OCI-LY1 (cell line): ENCODE measurements around the gene FBXO34.

Experiments
- H2AFZ ChIP-seq: fragments of 200-600 bp; sonication (generic), shearing (Covaris generic); 2 replicates; pipeline ENCODE4 v1.6.0; 2014; ENCODE audit warnings: antibody characterized with exemption, mild to moderate bottlenecking, low read length
- H3F3A ChIP-seq: fragments of 200-600 bp; sonication (generic), shearing (Covaris generic); 2 replicates; pipeline ENCODE4 v1.6.0; 2014; ENCODE audit warnings: mild to moderate bottlenecking, antibody characterized with exemption, low read length, moderate library complexity; ENCODE audit not compliant: insufficient read depth
- H3K27ac ChIP-seq: fragments of 200-600 bp; sonication (generic); 2 replicates; pipeline ENCODE4 v1.5.1; 2014; ENCODE audit warnings: low read length, mixed run types, mild to moderate bottlenecking, low read depth; ENCODE audit not compliant: poor library complexity, severe bottlenecking
- H3K27me3 ChIP-seq: fragments of 200-600 bp; sonication (generic); 2 replicates; pipeline ENCODE4 v1.6.0; 2014; ENCODE audit warnings: antibody characterized with exemption, mild to moderate bottlenecking, low read length, moderate library complexity; ENCODE audit not compliant: insufficient read depth
- H3K36me3 ChIP-seq: fragments of 200-600 bp; sonication (generic); 2 replicates; pipeline ENCODE4 v1.6.1; 2014; ENCODE audit warnings: mild to moderate bottlenecking, antibody characterized with exemption, low read length, moderate library complexity, mixed read lengths; ENCODE audit not compliant: insufficient read depth
- H3K4me1 ChIP-seq: fragments of 200-600 bp; sonication (generic); 2 replicates; pipeline ENCODE4 v1.5.1; 2014; ENCODE audit warnings: mild to moderate bottlenecking, low read length, moderate library complexity; ENCODE audit not compliant: insufficient read depth, severe bottlenecking
- H3K4me2 ChIP-seq: fragments of 200-600 bp; sonication (generic), shearing (Covaris generic); 2 replicates; pipeline ENCODE4 v1.6.1; 2014; ENCODE audit warnings: low read length
- H3K4me3 ChIP-seq: fragments of 200-600 bp; sonication (generic); 2 replicates; pipeline ENCODE4 v1.5.1; 2014; ENCODE audit warnings: low read length, low read depth, mild to moderate bottlenecking, mixed read lengths; ENCODE audit not compliant: poor library complexity, severe bottlenecking
- H3K79me2 ChIP-seq: fragments of 200-600 bp; shearing (Covaris generic); 2 replicates; pipeline ENCODE4 v1.6.1; 2016; ENCODE audit warnings: mixed run types, low read length, mixed read lengths; ENCODE audit not compliant: insufficient read depth
- H3K9ac ChIP-seq: fragments of 200-600 bp; sonication (generic), shearing (Covaris generic); 2 replicates; pipeline ENCODE4 v1.6.1; 2014; ENCODE audit warnings: mild to moderate bottlenecking, low read length, mixed read lengths
- H3K9me2 ChIP-seq: fragments of 200-600 bp; sonication (generic), shearing (Covaris generic); 2 replicates; pipeline ENCODE4 v1.6.1; 2014; ENCODE audit warnings: low read depth, mild to moderate bottlenecking, low read length, mixed read lengths
- H3K9me3 ChIP-seq: fragments of 200-600 bp; shearing (Covaris generic); 2 replicates; pipeline ENCODE4 v1.6.1; 2014; ENCODE audit warnings: low read length, mixed read lengths
- H4K20me1 ChIP-seq: fragments of 200-600 bp; sonication (generic), shearing (Covaris generic); 2 replicates; pipeline ENCODE4 v1.6.0; 2016; ENCODE audit warnings: mild to moderate bottlenecking, low read length; ENCODE audit not compliant: insufficient read depth
- CTCF ChIP-seq: fragments of 200-600 bp; sonication (generic), shearing (Covaris generic); IDR thresholded peaks from 2 replicates; pipeline ENCODE4 v1.5.1; 2017; ENCODE audit warnings: mild to moderate bottlenecking, antibody characterized with exemption, low read length, moderate library complexity, mixed read lengths
- EZH2 ChIP-seq: fragments of 200-600 bp; sonication (generic), shearing (Covaris generic); IDR thresholded peaks from 2 replicates; pipeline ENCODE4 v1.8.0; 2017; ENCODE audit warnings: borderline replicate concordance, mixed run types, mild to moderate bottlenecking, antibody characterized with exemption, low read length, moderate library complexity, mixed read lengths

Gene FBXO34

GRCh38 chr14:55297611-55298499 is 26.6 kb downstream of the FBXO34 start:
- peaks cover 22% of the 10 kb centered on the region for H3K4me1 ChIP-seq
- no peaks in the 10 kb centered on the region for H3K9me2 ChIP-seq
- H3K27ac ChIP-seq: no peak overlapping the region
- no peak overlapping the region for H3K4me3 ChIP-seq
- H3K36me3 ChIP-seq: peaks cover 17% of the 10 kb centered on the region; the same call in 1 of the 2 replicates
- H3K27me3 ChIP-seq: no peaks in the 10 kb centered on the region
- H3K79me2 ChIP-seq: peaks cover 36% of the 10 kb centered on the region
- H3K4me2 ChIP-seq: no peak overlapping the region
- H2AFZ ChIP-seq: no peak overlapping the region
- no peak overlapping the region for H3K9ac ChIP-seq
- no peaks in the 10 kb centered on the region for H3F3A ChIP-seq
- TF ChIP-seq CTCF (peak; percentile 43; the same call in 1 of the 2 replicates), EZH2 (no peak)
- H4K20me1 ChIP-seq: no peaks in the 10 kb centered on the region
- no peaks in the 10 kb centered on the region for H3K9me3 ChIP-seq

GRCh38 chr14:55298500-55298822 is 27.2 kb downstream of the FBXO34 start:
- H3K4me2 ChIP-seq: no peak overlapping the region
- no peak overlapping the region for H2AFZ ChIP-seq
- no peak for TF ChIP-seq CTCF
- no peak for TF ChIP-seq EZH2
- H4K20me1 ChIP-seq: no peaks in the 10 kb centered on the region
- H3K27ac ChIP-seq: no peak overlapping the region
- H3K27me3 ChIP-seq: no peaks in the 10 kb centered on the region
- H3K9me3 ChIP-seq: no peaks in the 10 kb centered on the region
- H3K9ac ChIP-seq: no peak overlapping the region
- no peaks in the 10 kb centered on the region for H3F3A ChIP-seq
- H3K4me1 ChIP-seq: peaks cover 26% of the 10 kb centered on the region
- no peaks in the 10 kb centered on the region for H3K9me2 ChIP-seq
- peaks cover 17% of the 10 kb centered on the region; the same call in 1 of the 2 replicates for H3K36me3 ChIP-seq
- peaks cover 41% of the 10 kb centered on the region for H3K79me2 ChIP-seq
- no peak overlapping the region for H3K4me3 ChIP-seq

GRCh38 chr14:55301437-55302121 is 30.4 kb downstream of the FBXO34 start:
- H3K4me2 ChIP-seq: no peak overlapping the region
- H3K27ac ChIP-seq: no peak overlapping the region
- no peaks in the 10 kb centered on the region for H3K9me3 ChIP-seq
- no peak overlapping the region for H3K4me3 ChIP-seq
- H3K79me2 ChIP-seq: peaks cover 37% of the 10 kb centered on the region
- H3K36me3 ChIP-seq: peaks cover 17% of the 10 kb centered on the region; the same call in 1 of the 2 replicates
- no peaks in the 10 kb centered on the region for H3F3A ChIP-seq
- no peaks in the 10 kb centered on the region for H3K9me2 ChIP-seq
- no peaks in the 10 kb centered on the region for H4K20me1 ChIP-seq
- no peaks in the 10 kb centered on the region for H3K27me3 ChIP-seq
- H3K9ac ChIP-seq: no peak overlapping the region
- no peak overlapping the region for H2AFZ ChIP-seq
- TF ChIP-seq CTCF (no peak), EZH2 (no peak)
- H3K4me1 ChIP-seq: peaks cover 26% of the 10 kb centered on the region
